Heart right ventricle (tissue), 16 donors: ENCODE measurements around the gene LMO7. TPM values are rescaled to one million over a fixed set of nuclear protein-coding genes. Genes with fewer than 3 reads are reported as not detected.
A peak's percentile ranks its signal among the peaks of the same experiment; 100 is the strongest.

Experiments
- ATAC-seq, 8 donors: fragments of 200-7000 bp; cut with Tn5 transposase; one replicate each; pipeline ENCODE4 v1.9.1; 2020; ENCODE audit warnings: mild to moderate bottlenecking in 8 of 8, moderate library complexity in 8 of 8, moderate number of reproducible peaks in 1 of 8
- DNase-seq, 2 donors: peaks; one replicate each; pipeline ENCODE4 v3.0.0-alpha.2; 2020
- H3K27ac ChIP-seq, 10 donors: fragments of 200-600 bp; sonication (generic) in 2 of 10; one replicate each; pipeline versions ENCODE4 v1.5.0 to v1.8.0; 2020 to 2022; ENCODE audit warnings: mild to moderate bottlenecking in 3 of 10
- H3K27me3 ChIP-seq, 7 donors: fragments of 200-600 bp; one replicate each; pipeline ENCODE4 v1.8.0; 2021 to 2022; ENCODE audit warnings: mild to moderate bottlenecking in 2 of 7
- H3K36me3 ChIP-seq, 9 donors: fragments of 200-600 bp; sonication (generic) in 1 of 9; one replicate each; pipeline versions ENCODE4 v1.5.0 to v1.8.0; 2020 to 2022; ENCODE audit warnings: mild to moderate bottlenecking in 2 of 9
- H3K4me1 ChIP-seq, 9 donors: fragments of 200-600 bp; sonication (generic) in 1 of 9; one replicate each; pipeline versions ENCODE4 v1.5.0 to v1.8.0; 2020 to 2022; ENCODE audit warnings: mild to moderate bottlenecking in 4 of 9
- H3K4me3 ChIP-seq, 10 donors: fragments of 200-600 bp; sonication (generic) in 2 of 10; one replicate each; pipeline versions ENCODE4 v1.5.0 to v1.8.0; 2020 to 2022; ENCODE audit warnings: mild to moderate bottlenecking in 7 of 10, moderate library complexity in 2 of 10
- H3K9me3 ChIP-seq, 11 donors: fragments of 200-600 bp in 10 of 11; sonication (generic) in 2 of 11; one replicate each; pipeline versions ENCODE4 v1.5.0 to v1.8.0; 2013 to 2022; ENCODE audit warnings: mild to moderate bottlenecking in 2 of 11, control low read depth in 1 of 11, moderate library complexity in 1 of 11
- WGBS, 2 donors: extraction: QIAGEN DNeasy Blood & Tissue Kit; methylation state at CpG; one replicate each; pipeline ENCODE4 v1.1.7; 2013; ENCODE audit warnings: inconsistent platforms in 1 of 2; 5-methylcytosine and 5-hydroxymethylcytosine counted together
- intact Hi-C, 10 donors: fragments of 100-400 bp; cut with DNase I; formaldehyde crosslinking; loops; one replicate each; pipeline versions ENCODE4 v1.11.1 to v1.14.2; 2022
- polyA plus RNA-seq, 2 donors: library from polyadenylated mRNA; stranded (reverse); fragments of 200-250 nt; gene quantifications; one replicate each; pipeline ENCODE4 v1.2.3, GENCODE V29; 2013
- total RNA-seq, 10 donors: library from RNA; stranded (reverse); fragmentation: NEBNext Ultra II Directional in 3 of 10; extraction: Animal tissue kit (Norgen Biotek cat#: 25700) in 3 of 10; gene quantifications; one replicate each; pipeline versions ENCODE4 v1.2.1 to v1.2.4, GENCODE V29; 2021 to 2023
- TF ChIP-seq, protein P1 (sequence below), 9 donors: fragments of 200-600 bp; sonication (generic) in 2 of 9; IDR thresholded peaks; one replicate each; pipeline versions ENCODE4 v1.5.0 to v1.8.0; 2021 to 2022; ENCODE audit warnings: antibody characterized with exemption in 9 of 9, mild to moderate bottlenecking in 5 of 9, moderate library complexity in 1 of 9
- donor health status: Arrhythmogenic right ventricular cardiomyopathy.
- donor health status: ischemic (EF 13 %, LVEDD 7.1; RV severe dilation, severe dysfunction).
- donor health status: healthy with polysubstance abuse.
- donor health status: DM: no; HTN: yes; CAD: no.
- donor health status: DM: no; HTN: no; CAD: no.
- donor health status: ischemic (EF 25% LVEDD 6.9; RV normal size, moderate dysfunction).
- donor health status: ischemic (EF 25% LVEDD 5.7; RV mildly dilated, moderate dysfunction).
- donor health status: healthy.
- donor health status: DM: yes; HTN: yes; CAD: no.
- donor health status: Ischemic cardiomyopathy.
- donor health status: ischemic (EF 35%, LVEDD 5.7; RV mildly dilated, moderate dysfunction).
- donor health status: nonischemic (EF 11% LVEDD 7.7; RV severe dilation, severe dysfunction).
- donor health status: DM: yes; HTN: yes; CAD: no.
- donor health status: PGD.
- donor health status: ischemic (EF 29% LVEDD 5.4; RV normal size, mild dysfunction).
- donor health status: nonischemic (EF 23%, LVEDD 6.1; RV moderate dilation, normal function).

Gene LMO7
- total and polyA plus RNA-seq, 12 donors, result 147 to 600 (median 504) TPM

DNA sequence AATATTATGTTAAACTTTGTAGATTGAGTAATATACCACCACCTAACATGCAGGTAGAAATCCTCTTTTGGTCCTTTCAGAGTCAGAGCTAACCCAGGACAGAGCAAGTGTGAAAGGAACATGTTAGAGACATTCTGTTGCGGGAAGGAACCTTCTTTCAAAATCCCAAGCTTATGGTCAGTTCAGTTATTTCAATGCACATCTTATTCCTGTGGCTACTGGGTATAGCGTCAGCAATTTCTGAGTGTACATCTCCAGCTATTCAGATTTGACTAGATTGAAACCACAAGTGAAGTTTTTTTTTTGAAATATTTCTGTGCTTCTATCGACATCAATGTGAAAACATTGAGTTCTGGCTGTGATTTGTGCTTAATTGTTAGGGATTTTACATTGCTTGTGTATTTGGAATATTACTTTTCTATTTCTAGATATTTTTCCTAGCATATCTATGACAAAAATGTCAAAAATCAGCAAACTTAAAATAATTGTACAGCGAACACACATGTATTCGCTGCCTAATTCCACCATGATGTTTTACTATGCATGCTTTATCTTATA is 165.3 kb downstream of the LMO7 start:
- peak overlapping the region in 4 of 10 donors; percentile 53 to 92 (median 76) for H3K27ac ChIP-seq
- 96 to 97% methylated on average over 5 of the region's 5 CpGs for WGBS, 2 donors
- intact Hi-C loops, result loop anchor here in 6 of 10 donors (2.0 to 10.0 kb wide), 4 partner anchors 39 to 107 kb away; no protein-coding TSS in a partner anchor

DNA sequence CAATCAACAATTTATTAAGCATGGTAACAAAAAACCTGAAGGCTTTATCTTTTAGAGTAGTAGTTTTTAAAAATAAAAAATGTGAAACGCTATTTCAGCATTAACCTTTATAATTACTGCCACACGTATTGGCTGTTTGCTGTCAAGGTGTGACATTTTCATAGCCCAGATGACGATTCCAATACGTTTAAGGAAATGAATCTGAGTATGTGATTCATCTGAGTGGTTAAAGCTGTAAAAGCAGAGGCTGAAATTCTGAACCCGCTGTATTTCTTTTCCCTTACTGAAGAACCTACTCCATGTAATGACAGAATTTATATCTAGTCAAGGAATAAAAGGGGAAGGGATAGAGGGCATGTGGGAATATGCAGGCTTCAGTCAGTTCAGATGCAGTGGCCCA is 166.0 kb downstream of the LMO7 start:
- Histone ChIP-seq H3K4me3 (no peak overlapping the region), H3K9me3 (no peaks in the 10 kb centered on the region), H3K27me3 (no peaks in the 10 kb centered on the region), H3K4me1 (peaks cover 0 to 49% (median 21%) of the 10 kb centered on the region in 9 donors), H3K27ac (peak overlapping the region in 9 of 10 donors; percentile 27 to 94 (median 88)), H3K36me3 (peaks cover 0 to 29% (median 0%) of the 10 kb centered on the region in 9 donors)
- WGBS, 2 donors, result 70 to 76% methylated on average over 5 of the region's 5 CpGs
- TF ChIP-seq, protein P1, sequence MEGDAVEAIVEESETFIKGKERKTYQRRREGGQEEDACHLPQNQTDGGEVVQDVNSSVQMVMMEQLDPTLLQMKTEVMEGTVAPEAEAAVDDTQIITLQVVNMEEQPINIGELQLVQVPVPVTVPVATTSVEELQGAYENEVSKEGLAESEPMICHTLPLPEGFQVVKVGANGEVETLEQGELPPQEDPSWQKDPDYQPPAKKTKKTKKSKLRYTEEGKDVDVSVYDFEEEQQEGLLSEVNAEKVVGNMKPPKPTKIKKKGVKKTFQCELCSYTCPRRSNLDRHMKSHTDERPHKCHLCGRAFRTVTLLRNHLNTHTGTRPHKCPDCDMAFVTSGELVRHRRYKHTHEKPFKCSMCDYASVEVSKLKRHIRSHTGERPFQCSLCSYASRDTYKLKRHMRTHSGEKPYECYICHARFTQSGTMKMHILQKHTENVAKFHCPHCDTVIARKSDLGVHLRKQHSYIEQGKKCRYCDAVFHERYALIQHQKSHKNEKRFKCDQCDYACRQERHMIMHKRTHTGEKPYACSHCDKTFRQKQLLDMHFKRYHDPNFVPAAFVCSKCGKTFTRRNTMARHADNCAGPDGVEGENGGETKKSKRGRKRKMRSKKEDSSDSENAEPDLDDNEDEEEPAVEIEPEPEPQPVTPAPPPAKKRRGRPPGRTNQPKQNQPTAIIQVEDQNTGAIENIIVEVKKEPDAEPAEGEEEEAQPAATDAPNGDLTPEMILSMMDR (IDR thresholded peaks at IDR 0.05), result no peak
- DNase-seq, result no peak
- intact Hi-C loops, result loop anchor here in 6 of 10 donors (5.0 to 10.0 kb wide), 3 partner anchors 40 to 107 kb away; no protein-coding TSS in a partner anchor
- ATAC-seq, result no peak

More for the DNA sequence above, 165.3 kb downstream of the LMO7 start:
- no peak for ATAC-seq
- TF ChIP-seq, protein P1 (IDR thresholded peaks at IDR 0.05), result no peak
- no peaks in the 10 kb centered on the region for H3K27me3 ChIP-seq
- H3K4me3 ChIP-seq, result no peak overlapping the region
- H3K4me1 ChIP-seq, result peaks cover 0 to 49% (median 21%) of the 10 kb centered on the region in 9 donors
- DNase-seq, result no peak
- H3K9me3 ChIP-seq, result no peaks in the 10 kb centered on the region
- H3K36me3 ChIP-seq, result peaks cover 0 to 36% (median 0%) of the 10 kb centered on the region in 9 donors

DNA sequence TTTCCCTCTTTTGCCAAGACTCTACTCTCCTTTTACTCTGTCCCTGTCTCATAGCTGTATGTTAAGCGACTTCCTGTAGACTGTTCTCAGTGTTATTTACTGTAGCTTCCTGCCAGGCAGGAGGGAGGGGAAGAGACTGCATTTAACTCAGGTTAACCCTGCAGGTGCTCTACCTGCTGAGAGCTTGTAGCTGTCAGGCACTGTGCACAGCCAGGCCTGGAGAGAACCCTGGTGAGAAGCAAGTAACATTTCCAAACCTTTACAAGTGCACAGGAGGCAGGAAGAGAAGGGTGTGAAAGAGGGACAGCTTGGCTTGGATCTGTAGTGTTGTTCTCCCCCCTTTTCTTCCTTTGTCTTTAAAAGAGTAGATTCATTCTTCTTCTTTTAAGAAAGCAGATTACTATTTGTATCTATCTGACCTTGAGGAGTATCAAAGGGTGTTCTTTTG is 167.1 kb downstream of the LMO7 start:
- Histone ChIP-seq H3K4me1 (peaks cover 0 to 46% (median 15%) of the 10 kb centered on the region in 9 donors), H3K36me3 (peaks cover 0 to 22% (median 0%) of the 10 kb centered on the region in 9 donors), H3K27ac (peak overlapping the region; percentile 53 to 94 (median 88)), H3K4me3 (no peak overlapping the region), H3K9me3 (no peaks in the 10 kb centered on the region), H3K27me3 (no peaks in the 10 kb centered on the region)
- ATAC-seq (peak in 7 of 8 donors; percentile 8 to 51 (median 32)), DNase-seq (no peak)
- intact Hi-C loops, result loop anchor here in 6 of 10 donors (5.0 to 10.0 kb wide), 3 partner anchors 41 to 108 kb away; no protein-coding TSS in a partner anchor
- WGBS, 2 donors, result 23 to 32% methylated on average over 1 of the region's 1 CpG
- TF ChIP-seq, protein P1 (IDR thresholded peaks at IDR 0.05), result no peak

DNA sequence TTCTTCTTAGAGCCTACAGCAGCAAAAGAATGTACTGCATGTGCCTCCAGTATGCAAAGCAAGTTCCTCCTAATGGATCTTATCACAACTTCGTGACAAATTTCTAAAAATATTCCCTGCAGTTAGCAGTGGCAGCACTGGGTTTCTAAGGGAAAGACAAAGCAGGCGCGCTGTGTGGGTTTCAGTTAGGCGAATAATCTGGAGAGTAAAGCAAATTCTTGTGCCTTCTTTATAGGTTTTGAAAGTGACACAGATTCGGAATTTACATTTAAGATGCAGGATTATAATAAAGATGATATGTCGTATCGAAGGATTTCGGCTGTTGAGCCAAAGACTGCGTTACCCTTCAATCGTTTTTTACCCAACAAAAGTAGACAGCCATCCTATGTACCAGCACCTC is 167.9 kb downstream of the LMO7 start:
- peak; percentile 74 to 88 (median 78) for ATAC-seq
- peak overlapping the region; percentile 61 to 94 (median 88) for H3K27ac ChIP-seq
- peak in 1 of 2 donors; percentile 32 for DNase-seq
- H3K9me3 ChIP-seq, result no peaks in the 10 kb centered on the region
- 46 to 61% methylated on average over 10 of the region's 10 CpGs for WGBS, 2 donors
- peak overlapping the region in 9 of 10 donors; percentile 25 to 60 (median 52) for H3K4me3 ChIP-seq
- H3K27me3 ChIP-seq, result no peaks in the 10 kb centered on the region
- H3K36me3 ChIP-seq, result peaks cover 0 to 19% (median 0%) of the 10 kb centered on the region in 9 donors
- intact Hi-C loops, result loop anchor here in 6 of 10 donors (5.0 to 10.0 kb wide), 3 partner anchors 42 to 109 kb away; no protein-coding TSS in a partner anchor
- peaks cover 0 to 37% (median 11%) of the 10 kb centered on the region in 9 donors for H3K4me1 ChIP-seq
- TF ChIP-seq, protein P1 (IDR thresholded peaks at IDR 0.05), result no peak
